WTC11 (cell line): ENCODE results near the gene NFKBIE. TPM values are rescaled to one million over a fixed set of nuclear protein-coding genes. Genes with fewer than 3 reads are reported as not detected.

Experiments
- ATAC-seq: fragments of 200-7000 bp; cut with Tn5 transposase; 2 replicates; pipeline ENCODE4 v1.10.0; 2021; ENCODE audit warnings: mild to moderate bottlenecking, moderate library complexity
- CTCF ChIA-PET: fragments of 300-600 bp; sonication (Branson Sonifier 250); formaldehyde crosslinking; loops from one replicate; lab custom pipeline; 2021; ENCODE audit warnings: antibody characterized with exemption; lab: Charles Lee
- POLR2A ChIA-PET: fragments of 350-600 bp; sonication (Branson Sonifier 250); formaldehyde crosslinking; loops from one replicate; lab custom pipeline; 2021; ENCODE audit warnings: antibody characterized with exemption; lab: Charles Lee
- DNase-seq: peaks from one replicate; pipeline ENCODE4 v3.0.0; 2021; ENCODE audit warnings: low spot score
- H3K27ac Mint-ChIP-seq: 2 replicates; pipeline ENCODE4 v1.8.0; 2021; ENCODE audit warnings: mixed read lengths
- H3K27me3 Mint-ChIP-seq: 2 replicates; pipeline ENCODE4 v1.8.0; 2021; ENCODE audit warnings: low read depth, mild to moderate bottlenecking, moderate library complexity, mixed read lengths
- H3K36me3 Mint-ChIP-seq: 2 replicates; pipeline ENCODE4 v1.8.0; 2021; ENCODE audit warnings: mixed read lengths
- H3K4me1 Mint-ChIP-seq: 2 replicates; pipeline ENCODE4 v1.8.0; 2022; ENCODE audit warnings: mixed read lengths
- H3K4me3 Mint-ChIP-seq: 2 replicates; pipeline ENCODE4 v1.8.0; 2021; ENCODE audit warnings: mild to moderate bottlenecking, moderate library complexity, mixed read lengths
- H3K9me3 Mint-ChIP-seq: 2 replicates; pipeline ENCODE4 v1.8.0; 2021; ENCODE audit warnings: mixed read lengths
- CBFB ChIP-seq: sonication (generic); formaldehyde crosslinking; IDR thresholded peaks from 2 replicates; pipeline ENCODE4 v1.8.1; 2022; ENCODE audit warnings: mild to moderate bottlenecking, low read depth, missing genetic modification reagents
- EMX1 ChIP-seq: fragments of 250-450 bp; sonication (Bioruptor Pico); IDR thresholded peaks from 2 replicates; pipeline ENCODE4 v1.8.0; 2021; ENCODE audit warnings: mild to moderate bottlenecking
- ETV6 ChIP-seq: sonication (generic); formaldehyde crosslinking; IDR thresholded peaks from 2 replicates; pipeline ENCODE4 v1.8.1; 2022; ENCODE audit warnings: mild to moderate bottlenecking, missing genetic modification reagents
- FOXJ3 ChIP-seq: sonication (generic); formaldehyde crosslinking; IDR thresholded peaks from 2 replicates; pipeline ENCODE4 v1.9.0; 2021; ENCODE audit warnings: missing genetic modification reagents, mild to moderate bottlenecking, borderline replicate concordance
- JUN ChIP-seq: sonication (generic); formaldehyde crosslinking; IDR thresholded peaks from 2 replicates; pipeline ENCODE4 v1.8.0; 2023; ENCODE audit warnings: mild to moderate bottlenecking, missing genetic modification reagents
- KAT7 ChIP-seq: sonication (generic); formaldehyde crosslinking; IDR thresholded peaks from 2 replicates; pipeline ENCODE4 v1.8.1; 2023; ENCODE audit warnings: missing genetic modification reagents, mild to moderate bottlenecking, borderline replicate concordance
- MXD4 ChIP-seq: fragments of 250-450 bp; sonication (Bioruptor Pico); IDR thresholded peaks from 2 replicates; pipeline ENCODE4 v1.8.0; 2021; ENCODE audit warnings: mild to moderate bottlenecking, moderate library complexity, borderline replicate concordance
- NR2C2 ChIP-seq: sonication (generic); formaldehyde crosslinking; IDR thresholded peaks from 2 replicates; pipeline ENCODE4 v1.8.0; 2022; ENCODE audit warnings: mild to moderate bottlenecking, missing genetic modification reagents
- NR3C1 ChIP-seq: sonication (generic); formaldehyde crosslinking; conservative IDR thresholded peaks from 2 replicates; pipeline ENCODE4 v1.8.1; 2023; ENCODE audit warnings: low read depth, mild to moderate bottlenecking, missing genetic modification reagents
- RORB ChIP-seq: fragments of 250-450 bp; sonication (Bioruptor Pico); IDR thresholded peaks from 2 replicates; pipeline ENCODE4 v1.9.0; 2021; ENCODE audit warnings: mild to moderate bottlenecking
- SMAD4 ChIP-seq: sonication (generic); formaldehyde crosslinking; IDR thresholded peaks from 2 replicates; pipeline ENCODE4 v1.8.0; 2022; ENCODE audit warnings: mild to moderate bottlenecking, missing genetic modification reagents
- ZNF232 ChIP-seq: sonication (generic); formaldehyde crosslinking; IDR thresholded peaks from 2 replicates; pipeline ENCODE4 v1.8.0; 2022; ENCODE audit warnings: mild to moderate bottlenecking, missing genetic modification reagents
- total RNA-seq: library from RNA; stranded (reverse); gene quantifications from 3 replicates; pipeline ENCODE4 v1.2.3, GENCODE V29; 2021
- TF ChIP-seq, protein P1 (sequence below): fragments of 250-450 bp; sonication (Bioruptor Pico); IDR thresholded peaks from 2 replicates; pipeline ENCODE4 v1.9.0; 2021; ENCODE audit warnings: mild to moderate bottlenecking, borderline replicate concordance
- TF ChIP-seq, protein P2 (sequence below): sonication (generic); formaldehyde crosslinking; IDR thresholded peaks from 2 replicates; pipeline ENCODE4 v1.8.1; 2022; ENCODE audit warnings: mild to moderate bottlenecking, missing genetic modification reagents, moderate library complexity, borderline replicate concordance
- TF ChIP-seq, protein P3 (sequence below): fragments of 200-600 bp; IDR thresholded peaks from 2 replicates; pipeline ENCODE4 v1.8.0; 2022; ENCODE audit warnings: antibody characterized with exemption
- TF ChIP-seq, protein P4 (sequence below): fragments of 250-450 bp; sonication (Bioruptor Pico); IDR thresholded peaks from 2 replicates; pipeline ENCODE4 v2.1.2; 2022; ENCODE audit warnings: mild to moderate bottlenecking, moderate library complexity
- TF ChIP-seq, protein P5 (sequence below): sonication (generic); formaldehyde crosslinking; IDR thresholded peaks from 2 replicates; pipeline ENCODE4 v1.8.0; 2023; ENCODE audit warnings: mild to moderate bottlenecking, missing genetic modification reagents
- TF ChIP-seq, protein P6 (sequence below): sonication (generic); formaldehyde crosslinking; IDR thresholded peaks from 2 replicates; pipeline ENCODE4 v1.8.1; 2022; ENCODE audit warnings: mild to moderate bottlenecking, moderate library complexity, missing genetic modification reagents
- TF ChIP-seq, protein P7 (sequence below): sonication (generic); formaldehyde crosslinking; IDR thresholded peaks from 2 replicates; pipeline ENCODE4 v1.8.1; 2022; ENCODE audit warnings: low read depth, mild to moderate bottlenecking, moderate library complexity, missing genetic modification reagents, borderline replicate concordance

The NFKBIE gene
- total RNA-seq, 1 experiment from 2014 or later: 10.3 TPM

DNA sequence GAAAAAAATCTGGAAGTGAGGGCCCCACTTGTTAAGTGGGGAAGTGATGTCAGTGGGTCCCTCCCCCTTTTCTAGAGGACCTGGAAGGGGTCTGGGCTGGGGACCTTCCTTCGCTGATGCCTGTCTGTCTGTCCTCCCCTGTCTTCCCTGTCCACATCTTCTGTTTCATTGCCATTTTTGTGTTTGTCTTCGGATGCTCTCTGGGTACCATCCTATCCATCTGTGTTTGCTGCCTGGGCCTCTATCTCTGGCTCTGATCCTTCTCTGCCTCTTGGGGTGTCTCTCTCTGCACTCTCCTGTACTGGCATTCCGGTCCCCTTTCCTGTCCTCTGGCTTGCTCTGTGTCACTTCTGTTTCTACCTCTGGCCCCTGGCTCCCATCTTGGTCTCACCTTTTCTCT lies 7.2 kb upstream of the NFKBIE start:
- no peaks in the 10 kb centered on the region for H3K9me3 Mint-ChIP-seq
- H3K4me1 Mint-ChIP-seq: peaks cover 34% of the 10 kb centered on the region
- H3K4me3 Mint-ChIP-seq: no peak overlapping the region
- H3K36me3 Mint-ChIP-seq: no peaks in the 10 kb centered on the region
- CTCF ChIA-PET: interaction anchor here (0.7 to 6.3 kb wide), 3 partner anchors 33 to 66 kb away, joined by 3 to 109 read pairs (median 4); partner anchors contain the start of gene AARS2
- peaks cover 41% of the 10 kb centered on the region for H3K27me3 Mint-ChIP-seq
- no peak overlapping the region for H3K27ac Mint-ChIP-seq
- TF ChIP-seq MXD4 (no peak), SMAD4 (CRISPR knock-in tag) (no peak), EMX1 (CRISPR knock-in tag) (no peak), NR3C1 (CRISPR knock-in tag) (no peak), KAT7 (CRISPR knock-in tag) (no peak)
- TF ChIP-seq, protein P1, sequence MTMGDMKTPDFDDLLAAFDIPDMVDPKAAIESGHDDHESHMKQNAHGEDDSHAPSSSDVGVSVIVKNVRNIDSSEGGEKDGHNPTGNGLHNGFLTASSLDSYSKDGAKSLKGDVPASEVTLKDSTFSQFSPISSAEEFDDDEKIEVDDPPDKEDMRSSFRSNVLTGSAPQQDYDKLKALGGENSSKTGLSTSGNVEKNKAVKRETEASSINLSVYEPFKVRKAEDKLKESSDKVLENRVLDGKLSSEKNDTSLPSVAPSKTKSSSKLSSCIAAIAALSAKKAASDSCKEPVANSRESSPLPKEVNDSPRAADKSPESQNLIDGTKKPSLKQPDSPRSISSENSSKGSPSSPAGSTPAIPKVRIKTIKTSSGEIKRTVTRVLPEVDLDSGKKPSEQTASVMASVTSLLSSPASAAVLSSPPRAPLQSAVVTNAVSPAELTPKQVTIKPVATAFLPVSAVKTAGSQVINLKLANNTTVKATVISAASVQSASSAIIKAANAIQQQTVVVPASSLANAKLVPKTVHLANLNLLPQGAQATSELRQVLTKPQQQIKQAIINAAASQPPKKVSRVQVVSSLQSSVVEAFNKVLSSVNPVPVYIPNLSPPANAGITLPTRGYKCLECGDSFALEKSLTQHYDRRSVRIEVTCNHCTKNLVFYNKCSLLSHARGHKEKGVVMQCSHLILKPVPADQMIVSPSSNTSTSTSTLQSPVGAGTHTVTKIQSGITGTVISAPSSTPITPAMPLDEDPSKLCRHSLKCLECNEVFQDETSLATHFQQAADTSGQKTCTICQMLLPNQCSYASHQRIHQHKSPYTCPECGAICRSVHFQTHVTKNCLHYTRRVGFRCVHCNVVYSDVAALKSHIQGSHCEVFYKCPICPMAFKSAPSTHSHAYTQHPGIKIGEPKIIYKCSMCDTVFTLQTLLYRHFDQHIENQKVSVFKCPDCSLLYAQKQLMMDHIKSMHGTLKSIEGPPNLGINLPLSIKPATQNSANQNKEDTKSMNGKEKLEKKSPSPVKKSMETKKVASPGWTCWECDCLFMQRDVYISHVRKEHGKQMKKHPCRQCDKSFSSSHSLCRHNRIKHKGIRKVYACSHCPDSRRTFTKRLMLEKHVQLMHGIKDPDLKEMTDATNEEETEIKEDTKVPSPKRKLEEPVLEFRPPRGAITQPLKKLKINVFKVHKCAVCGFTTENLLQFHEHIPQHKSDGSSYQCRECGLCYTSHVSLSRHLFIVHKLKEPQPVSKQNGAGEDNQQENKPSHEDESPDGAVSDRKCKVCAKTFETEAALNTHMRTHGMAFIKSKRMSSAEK (CRISPR knock-in tag): no peak
- TF ChIP-seq, protein P2, sequence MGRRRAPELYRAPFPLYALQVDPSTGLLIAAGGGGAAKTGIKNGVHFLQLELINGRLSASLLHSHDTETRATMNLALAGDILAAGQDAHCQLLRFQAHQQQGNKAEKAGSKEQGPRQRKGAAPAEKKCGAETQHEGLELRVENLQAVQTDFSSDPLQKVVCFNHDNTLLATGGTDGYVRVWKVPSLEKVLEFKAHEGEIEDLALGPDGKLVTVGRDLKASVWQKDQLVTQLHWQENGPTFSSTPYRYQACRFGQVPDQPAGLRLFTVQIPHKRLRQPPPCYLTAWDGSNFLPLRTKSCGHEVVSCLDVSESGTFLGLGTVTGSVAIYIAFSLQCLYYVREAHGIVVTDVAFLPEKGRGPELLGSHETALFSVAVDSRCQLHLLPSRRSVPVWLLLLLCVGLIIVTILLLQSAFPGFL (CRISPR knock-in tag): no peak
- TF ChIP-seq, protein P3, sequence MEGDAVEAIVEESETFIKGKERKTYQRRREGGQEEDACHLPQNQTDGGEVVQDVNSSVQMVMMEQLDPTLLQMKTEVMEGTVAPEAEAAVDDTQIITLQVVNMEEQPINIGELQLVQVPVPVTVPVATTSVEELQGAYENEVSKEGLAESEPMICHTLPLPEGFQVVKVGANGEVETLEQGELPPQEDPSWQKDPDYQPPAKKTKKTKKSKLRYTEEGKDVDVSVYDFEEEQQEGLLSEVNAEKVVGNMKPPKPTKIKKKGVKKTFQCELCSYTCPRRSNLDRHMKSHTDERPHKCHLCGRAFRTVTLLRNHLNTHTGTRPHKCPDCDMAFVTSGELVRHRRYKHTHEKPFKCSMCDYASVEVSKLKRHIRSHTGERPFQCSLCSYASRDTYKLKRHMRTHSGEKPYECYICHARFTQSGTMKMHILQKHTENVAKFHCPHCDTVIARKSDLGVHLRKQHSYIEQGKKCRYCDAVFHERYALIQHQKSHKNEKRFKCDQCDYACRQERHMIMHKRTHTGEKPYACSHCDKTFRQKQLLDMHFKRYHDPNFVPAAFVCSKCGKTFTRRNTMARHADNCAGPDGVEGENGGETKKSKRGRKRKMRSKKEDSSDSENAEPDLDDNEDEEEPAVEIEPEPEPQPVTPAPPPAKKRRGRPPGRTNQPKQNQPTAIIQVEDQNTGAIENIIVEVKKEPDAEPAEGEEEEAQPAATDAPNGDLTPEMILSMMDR: no peak
- TF ChIP-seq, protein P4, sequence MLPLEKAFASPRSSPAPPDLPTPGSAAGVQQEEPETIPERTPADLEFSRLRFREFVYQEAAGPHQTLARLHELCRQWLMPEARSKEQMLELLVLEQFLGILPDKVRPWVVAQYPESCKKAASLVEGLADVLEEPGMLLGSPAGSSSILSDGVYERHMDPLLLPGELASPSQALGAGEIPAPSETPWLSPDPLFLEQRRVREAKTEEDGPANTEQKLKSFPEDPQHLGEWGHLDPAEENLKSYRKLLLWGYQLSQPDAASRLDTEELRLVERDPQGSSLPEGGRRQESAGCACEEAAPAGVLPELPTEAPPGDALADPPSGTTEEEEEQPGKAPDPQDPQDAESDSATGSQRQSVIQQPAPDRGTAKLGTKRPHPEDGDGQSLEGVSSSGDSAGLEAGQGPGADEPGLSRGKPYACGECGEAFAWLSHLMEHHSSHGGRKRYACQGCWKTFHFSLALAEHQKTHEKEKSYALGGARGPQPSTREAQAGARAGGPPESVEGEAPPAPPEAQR: no peak
- POLR2A ChIA-PET: no interaction called here
- no peak for ATAC-seq
- DNase-seq: no peak

DNA sequence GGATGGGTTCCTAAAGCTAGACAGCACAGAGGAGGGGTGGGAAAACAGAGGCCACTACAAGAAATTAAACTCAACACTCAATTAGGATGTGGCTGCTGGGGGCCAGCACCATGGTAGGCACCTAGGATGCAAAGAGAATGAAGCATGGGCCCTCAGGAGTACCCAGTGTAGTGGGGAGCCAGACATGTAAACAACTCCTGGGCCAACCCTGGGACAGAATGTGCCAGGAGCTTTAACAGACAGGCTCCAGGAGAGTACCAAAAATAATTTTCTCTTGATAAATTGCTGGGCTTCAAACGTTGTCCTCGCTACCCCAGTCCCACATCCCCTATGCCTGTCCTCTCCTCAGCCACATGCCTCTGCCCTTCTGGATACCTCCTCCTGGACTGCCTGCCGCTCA lies 6.6 kb upstream of the NFKBIE start:
- ATAC-seq (no peak), DNase-seq (no peak)
- POLR2A ChIA-PET: no interaction called here
- CTCF ChIA-PET: interaction anchor here (0.7 to 6.3 kb wide), 4 partner anchors 33 to 67 kb away, joined by 3 to 109 read pairs (median 26); partner anchors contain the start of gene AARS2
- H3K4me1 Mint-ChIP-seq: peaks cover 34% of the 10 kb centered on the region
- H3K27ac Mint-ChIP-seq: no peak overlapping the region
- H3K4me3 Mint-ChIP-seq: peak overlapping the region; percentile 68; the same call in 1 of the 2 replicates
- H3K36me3 Mint-ChIP-seq: no peaks in the 10 kb centered on the region
- no peaks in the 10 kb centered on the region for H3K9me3 Mint-ChIP-seq
- H3K27me3 Mint-ChIP-seq: peaks cover 35% of the 10 kb centered on the region
- TF ChIP-seq, protein P5, sequence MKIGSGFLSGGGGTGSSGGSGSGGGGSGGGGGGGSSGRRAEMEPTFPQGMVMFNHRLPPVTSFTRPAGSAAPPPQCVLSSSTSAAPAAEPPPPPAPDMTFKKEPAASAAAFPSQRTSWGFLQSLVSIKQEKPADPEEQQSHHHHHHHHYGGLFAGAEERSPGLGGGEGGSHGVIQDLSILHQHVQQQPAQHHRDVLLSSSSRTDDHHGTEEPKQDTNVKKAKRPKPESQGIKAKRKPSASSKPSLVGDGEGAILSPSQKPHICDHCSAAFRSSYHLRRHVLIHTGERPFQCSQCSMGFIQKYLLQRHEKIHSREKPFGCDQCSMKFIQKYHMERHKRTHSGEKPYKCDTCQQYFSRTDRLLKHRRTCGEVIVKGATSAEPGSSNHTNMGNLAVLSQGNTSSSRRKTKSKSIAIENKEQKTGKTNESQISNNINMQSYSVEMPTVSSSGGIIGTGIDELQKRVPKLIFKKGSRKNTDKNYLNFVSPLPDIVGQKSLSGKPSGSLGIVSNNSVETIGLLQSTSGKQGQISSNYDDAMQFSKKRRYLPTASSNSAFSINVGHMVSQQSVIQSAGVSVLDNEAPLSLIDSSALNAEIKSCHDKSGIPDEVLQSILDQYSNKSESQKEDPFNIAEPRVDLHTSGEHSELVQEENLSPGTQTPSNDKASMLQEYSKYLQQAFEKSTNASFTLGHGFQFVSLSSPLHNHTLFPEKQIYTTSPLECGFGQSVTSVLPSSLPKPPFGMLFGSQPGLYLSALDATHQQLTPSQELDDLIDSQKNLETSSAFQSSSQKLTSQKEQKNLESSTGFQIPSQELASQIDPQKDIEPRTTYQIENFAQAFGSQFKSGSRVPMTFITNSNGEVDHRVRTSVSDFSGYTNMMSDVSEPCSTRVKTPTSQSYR: no peak
- TF ChIP-seq FOXJ3 (no peak), CBFB (no peak), NR2C2 (CRISPR knock-in tag) (no peak), JUN (CRISPR knock-in tag) (no peak), ETV6 (CRISPR knock-in tag) (no peak), RORB (no peak), ZNF232 (CRISPR knock-in tag) (no peak)
- TF ChIP-seq, protein P6, sequence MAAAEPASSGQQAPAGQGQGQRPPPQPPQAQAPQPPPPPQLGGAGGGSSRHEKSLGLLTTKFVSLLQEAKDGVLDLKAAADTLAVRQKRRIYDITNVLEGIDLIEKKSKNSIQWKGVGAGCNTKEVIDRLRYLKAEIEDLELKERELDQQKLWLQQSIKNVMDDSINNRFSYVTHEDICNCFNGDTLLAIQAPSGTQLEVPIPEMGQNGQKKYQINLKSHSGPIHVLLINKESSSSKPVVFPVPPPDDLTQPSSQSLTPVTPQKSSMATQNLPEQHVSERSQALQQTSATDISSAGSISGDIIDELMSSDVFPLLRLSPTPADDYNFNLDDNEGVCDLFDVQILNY: no peak
- TF ChIP-seq, protein P7, sequence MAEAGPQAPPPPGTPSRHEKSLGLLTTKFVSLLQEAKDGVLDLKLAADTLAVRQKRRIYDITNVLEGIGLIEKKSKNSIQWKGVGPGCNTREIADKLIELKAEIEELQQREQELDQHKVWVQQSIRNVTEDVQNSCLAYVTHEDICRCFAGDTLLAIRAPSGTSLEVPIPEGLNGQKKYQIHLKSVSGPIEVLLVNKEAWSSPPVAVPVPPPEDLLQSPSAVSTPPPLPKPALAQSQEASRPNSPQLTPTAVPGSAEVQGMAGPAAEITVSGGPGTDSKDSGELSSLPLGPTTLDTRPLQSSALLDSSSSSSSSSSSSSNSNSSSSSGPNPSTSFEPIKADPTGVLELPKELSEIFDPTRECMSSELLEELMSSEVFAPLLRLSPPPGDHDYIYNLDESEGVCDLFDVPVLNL (CRISPR knock-in tag): no peak
